Activated CD4-positive, alpha-beta memory T cell treated with anti-CD3 and anti-CD28 coated beads for 36 hours (primary cell): Measurements from ENCODE around the gene EXOC1. TPM values are rescaled to one million over a fixed set of nuclear protein-coding genes. Genes with fewer than 3 reads are reported as not detected.

Experiments used
- CTCF ChIA-PET: fragments of 350-600 bp; sonication (Branson Sonifier 250); formaldehyde crosslinking; loops from one replicate; lab custom pipeline; 2021; ENCODE audit warnings: antibody characterized with exemption, inconsistent platforms; lab: Charles Lee
- POLR2A ChIA-PET: fragments of 350-600 bp; sonication (Branson Sonifier 250); formaldehyde crosslinking; loops from one replicate; lab custom pipeline; 2021; ENCODE audit warnings: antibody characterized with exemption; lab: Charles Lee
- DNase-seq: peaks from one replicate; pipeline ENCODE4 v3.0.0-alpha.2; 2020
- H3K27ac Mint-ChIP-seq: one replicate; pipeline ENCODE4 v1.8.0; 2021; ENCODE audit warnings: mixed read lengths
- H3K27me3 Mint-ChIP-seq: one replicate; pipeline ENCODE4 v1.8.0; 2021; ENCODE audit warnings: mixed read lengths
- H3K36me3 Mint-ChIP-seq: one replicate; pipeline ENCODE4 v1.8.0; 2021; ENCODE audit warnings: mixed read lengths
- H3K4me1 Mint-ChIP-seq: one replicate; pipeline ENCODE4 v1.8.0; 2021; ENCODE audit warnings: low read depth, mixed read lengths
- H3K4me3 Mint-ChIP-seq: one replicate; pipeline ENCODE4 v1.8.0; 2021; ENCODE audit warnings: mild to moderate bottlenecking, mixed read lengths
- H3K9me3 Mint-ChIP-seq: one replicate; pipeline ENCODE4 v1.8.0; 2021; ENCODE audit warnings: mixed read lengths
- intact Hi-C: fragments of 100-400 bp; cut with micrococcal nuclease; formaldehyde crosslinking; loops from one replicate; pipeline ENCODE4 v1.15.1; 2023
- total RNA-seq, 2 experiments: library from RNA; stranded (reverse); gene quantifications; one replicate each; pipeline ENCODE4 v1.2.3, GENCODE V29; 2021

EXOC1 gene
- total RNA-seq, 2 experiments from 2014 or later: 21.9 to 22.4 TPM

DNA sequence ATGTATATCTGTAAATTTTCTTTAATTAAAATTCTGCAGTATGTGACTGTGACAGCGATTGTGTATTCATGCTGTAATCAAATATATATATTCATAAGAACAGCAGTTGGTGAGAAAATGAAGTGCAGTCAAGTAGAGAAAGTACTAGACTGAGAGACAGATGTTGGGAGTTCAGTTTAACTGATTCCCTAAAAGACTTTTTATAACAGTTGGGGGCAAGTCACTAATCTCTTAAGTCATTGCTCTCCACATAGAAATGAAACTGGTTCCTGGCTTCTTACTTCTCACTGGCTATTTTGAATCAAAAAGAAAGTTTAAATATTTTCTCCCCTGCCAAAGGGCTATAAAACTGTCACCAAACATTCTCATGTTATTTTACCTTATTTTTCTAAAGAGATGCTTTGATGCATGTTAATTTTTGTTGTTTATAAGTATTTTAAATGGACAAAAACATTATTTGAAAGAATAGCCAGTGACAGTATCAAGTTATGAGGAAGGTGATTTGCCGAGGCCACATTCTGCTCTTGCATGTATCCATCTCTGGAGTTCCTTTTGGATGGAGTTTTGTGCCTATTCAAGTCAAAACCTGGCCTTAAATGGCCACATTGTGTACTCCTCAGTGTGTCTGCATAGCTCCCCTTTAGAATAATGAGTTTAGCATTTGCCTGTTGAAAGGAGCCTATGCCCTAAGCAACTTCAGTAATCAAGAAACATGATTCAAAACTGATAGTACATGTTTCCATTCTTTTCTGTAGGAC lies 30.8 kb downstream of the EXOC1 start:
- Mint-ChIP-seq H3K27ac (no peak overlapping the region), H3K9me3 (no peaks in the 10 kb centered on the region), H3K4me3 (no peak overlapping the region), H3K27me3 (no peaks in the 10 kb centered on the region), H3K36me3 (peaks cover 17% of the 10 kb centered on the region), H3K4me1 (peaks cover 4% of the 10 kb centered on the region)
- no peak for DNase-seq
- POLR2A ChIA-PET: no interaction called here
- CTCF ChIA-PET: no interaction called here
- intact Hi-C loops: no loop called here

DNA sequence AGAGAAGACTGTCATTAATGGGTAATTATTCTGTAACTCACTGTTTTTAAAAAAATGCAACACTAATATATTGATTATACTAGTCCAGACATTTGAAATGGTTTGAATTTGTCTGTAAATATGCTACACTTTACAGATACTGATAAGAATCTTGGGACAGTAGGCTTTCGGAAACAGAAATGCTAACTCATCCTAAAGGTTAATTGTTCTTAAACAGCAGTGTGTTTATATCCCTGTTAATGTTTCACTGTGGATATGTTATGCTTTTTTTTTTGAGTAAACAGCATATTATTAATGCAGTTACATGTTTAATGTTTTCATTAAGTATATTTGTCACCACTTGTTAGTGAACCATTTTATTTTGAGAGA lies 31.4 kb downstream of the EXOC1 start:
- ChIA-PET CTCF (no interaction called here), POLR2A (no interaction called here)
- intact Hi-C loops: no loop called here
- Mint-ChIP-seq H3K4me3 (no peak overlapping the region), H3K9me3 (no peaks in the 10 kb centered on the region), H3K4me1 (peaks cover 4% of the 10 kb centered on the region), H3K27ac (no peak overlapping the region), H3K27me3 (no peaks in the 10 kb centered on the region), H3K36me3 (peaks cover 21% of the 10 kb centered on the region)
- DNase-seq: no peak

DNA sequence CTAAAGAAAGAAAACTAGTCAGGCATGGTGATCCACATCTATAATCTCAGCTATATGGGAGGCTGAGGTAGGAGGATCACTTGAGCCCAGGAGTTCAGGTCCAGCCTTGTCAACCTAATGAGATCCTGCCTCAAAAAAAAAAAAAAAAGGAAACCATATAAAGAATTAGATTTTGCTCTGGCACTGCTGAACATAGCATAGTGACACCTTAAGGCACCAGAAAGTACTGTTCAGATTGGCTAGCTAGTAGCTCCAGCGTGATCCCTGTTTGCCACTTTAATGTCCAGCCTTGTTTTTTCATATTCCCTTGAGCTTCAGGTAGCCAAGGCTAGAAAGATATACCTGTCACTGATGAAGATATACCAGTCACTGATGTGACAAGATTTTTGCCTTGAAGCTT lies 34.1 kb downstream of the EXOC1 start:
- POLR2A ChIA-PET: no interaction called here
- Mint-ChIP-seq H3K36me3 (peaks cover 22% of the 10 kb centered on the region), H3K27me3 (no peaks in the 10 kb centered on the region), H3K9me3 (no peaks in the 10 kb centered on the region), H3K4me3 (no peak overlapping the region), H3K27ac (no peak overlapping the region), H3K4me1 (peaks cover 8% of the 10 kb centered on the region)
- DNase-seq: no peak
- CTCF ChIA-PET: interaction anchor here (0.6 kb wide), 2 partner anchors 53 to 253 kb away, joined by 3 to 6 read pairs; no protein-coding TSS in a partner anchor
- intact Hi-C loops: no loop called here

DNA sequence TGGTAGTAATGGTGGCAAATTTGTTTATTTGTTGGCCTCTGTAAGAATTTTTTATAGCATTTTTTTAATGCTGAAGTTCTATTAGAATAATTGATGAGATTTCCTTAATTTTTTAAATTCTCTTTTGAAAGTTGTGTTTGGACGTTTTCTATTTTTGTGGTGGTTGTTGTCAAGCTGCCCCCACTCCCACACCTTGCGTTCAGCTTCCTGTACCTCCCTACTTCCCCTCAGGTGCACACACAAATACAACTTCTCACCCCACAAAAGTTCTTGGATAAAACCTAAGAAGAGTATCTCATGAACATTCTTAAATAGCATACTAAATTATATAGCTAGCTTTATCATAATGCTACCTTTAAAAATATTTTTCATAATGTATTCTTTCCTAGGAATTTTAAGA lies 38.7 kb downstream of the EXOC1 start:
- ChIA-PET POLR2A (no interaction called here), CTCF (no interaction called here)
- intact Hi-C loops: no loop called here
- no peak for DNase-seq
- H3K9me3 Mint-ChIP-seq: no peaks in the 10 kb centered on the region
- H3K36me3 Mint-ChIP-seq: peaks cover 31% of the 10 kb centered on the region
- no peaks in the 10 kb centered on the region for H3K27me3 Mint-ChIP-seq
- H3K4me3 Mint-ChIP-seq: no peak overlapping the region
- H3K4me1 Mint-ChIP-seq: peaks cover 8% of the 10 kb centered on the region
- H3K27ac Mint-ChIP-seq: no peak overlapping the region

DNA sequence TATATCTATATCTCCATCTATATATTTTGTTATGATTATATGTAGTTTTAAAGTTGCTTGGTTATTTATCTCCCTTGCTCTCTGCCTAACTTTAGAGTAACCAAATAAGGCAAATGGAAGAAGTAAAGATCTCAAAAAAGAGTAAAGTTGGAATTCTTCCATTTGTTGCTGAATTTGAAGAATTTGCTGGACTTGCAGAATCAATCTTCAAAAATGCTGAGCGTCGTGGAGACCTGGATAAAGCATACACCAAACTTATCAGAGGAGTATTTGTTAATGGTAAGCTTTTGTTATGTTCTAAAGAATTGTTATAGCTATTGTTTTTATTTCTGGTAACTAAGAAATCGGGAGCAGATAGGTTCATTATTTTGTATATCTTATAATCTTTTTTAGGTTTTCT lies 43.2 kb downstream of the EXOC1 start:
- POLR2A ChIA-PET: interaction anchor here (0.6 kb wide), 1 partner anchor 18 kb away, joined by 6 read pairs; no protein-coding TSS in a partner anchor
- Mint-ChIP-seq H3K27me3 (no peaks in the 10 kb centered on the region), H3K36me3 (peaks cover 19% of the 10 kb centered on the region), H3K4me1 (peaks cover 5% of the 10 kb centered on the region), H3K4me3 (no peak overlapping the region), H3K27ac (no peak overlapping the region), H3K9me3 (no peaks in the 10 kb centered on the region)
- intact Hi-C loops: no loop called here
- no peak for DNase-seq
- CTCF ChIA-PET: no interaction called here

DNA sequence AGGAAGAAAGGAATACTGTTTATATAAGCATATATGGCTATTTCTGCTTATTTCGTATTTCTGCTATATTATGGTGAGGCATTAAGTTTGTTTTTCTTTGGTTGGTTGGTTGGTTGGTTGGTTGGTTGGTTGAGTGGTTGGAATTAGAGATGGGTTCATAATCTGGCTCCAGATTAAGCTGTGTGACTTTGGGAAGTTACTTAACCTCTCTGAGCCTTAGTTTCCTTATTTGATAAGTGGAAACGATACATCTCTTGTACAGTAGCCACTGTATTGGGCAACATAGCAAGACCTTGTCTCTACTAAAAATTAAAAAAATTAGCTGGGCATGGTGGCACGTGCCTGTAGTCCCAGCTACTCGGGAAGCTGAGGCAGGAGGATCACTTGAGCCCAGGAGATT lies 49.2 kb downstream of the EXOC1 start:
- Mint-ChIP-seq H3K36me3 (peaks cover 25% of the 10 kb centered on the region), H3K9me3 (no peaks in the 10 kb centered on the region), H3K4me1 (peaks cover 23% of the 10 kb centered on the region), H3K27ac (no peak overlapping the region), H3K27me3 (no peaks in the 10 kb centered on the region), H3K4me3 (no peak overlapping the region)
- DNase-seq: no peak
- ChIA-PET CTCF (no interaction called here), POLR2A (interaction anchor here (1.2 kb wide), 1 partner anchor 14 kb away, joined by 3 read pairs; no protein-coding TSS in a partner anchor)
- intact Hi-C loops: no loop called here

DNA sequence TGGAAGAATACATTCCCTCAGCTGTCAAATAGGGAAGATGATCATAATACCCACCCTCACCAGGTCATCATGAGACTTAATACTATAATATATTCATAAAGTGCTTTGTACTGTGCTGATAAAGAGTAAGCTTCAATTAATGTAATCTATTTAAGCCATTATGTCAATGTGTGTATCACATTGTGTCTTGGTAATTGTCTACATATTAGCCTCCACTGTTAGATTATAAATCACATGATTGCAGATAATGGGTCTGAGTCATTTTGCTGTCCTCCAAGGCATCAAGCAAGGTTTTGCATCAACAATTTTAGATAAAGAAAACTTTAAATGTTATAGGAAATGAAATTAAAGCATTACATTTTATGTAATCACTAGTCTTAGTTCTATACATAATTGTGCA lies 50.1 kb downstream of the EXOC1 start:
- DNase-seq: no peak
- no peak overlapping the region for H3K27ac Mint-ChIP-seq
- no peak overlapping the region for H3K4me3 Mint-ChIP-seq
- intact Hi-C loops: no loop called here
- peaks cover 25% of the 10 kb centered on the region for H3K36me3 Mint-ChIP-seq
- POLR2A ChIA-PET: interaction anchor here (1.2 kb wide), 1 partner anchor 13 kb away, joined by 3 read pairs; no protein-coding TSS in a partner anchor
- peaks cover 24% of the 10 kb centered on the region for H3K4me1 Mint-ChIP-seq
- H3K27me3 Mint-ChIP-seq: no peaks in the 10 kb centered on the region
- no peaks in the 10 kb centered on the region for H3K9me3 Mint-ChIP-seq
- CTCF ChIA-PET: interaction anchor here (0.6 kb wide), 1 partner anchor 372 kb away, joined by 3 read pairs; no protein-coding TSS in a partner anchor

DNA sequence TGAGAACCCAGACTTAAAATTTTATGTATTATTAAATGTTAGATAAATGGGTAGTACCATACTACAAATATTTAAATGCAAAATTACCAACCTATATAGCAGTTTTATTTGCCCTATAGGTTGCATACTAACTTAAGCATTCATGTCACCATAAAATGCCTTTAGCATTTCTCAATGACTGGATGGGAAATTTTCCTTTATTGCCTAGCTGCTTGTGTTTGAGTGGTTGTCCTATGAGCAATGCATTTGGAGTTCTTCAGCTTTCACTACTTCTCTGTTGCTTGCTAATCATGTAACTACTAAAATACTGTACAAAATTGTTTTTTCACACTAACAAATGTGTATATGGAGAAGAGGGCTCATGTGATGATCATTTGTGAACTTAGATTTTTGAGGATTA lies 51.1 kb downstream of the EXOC1 start:
- Mint-ChIP-seq H3K9me3 (no peaks in the 10 kb centered on the region), H3K4me3 (no peak overlapping the region), H3K36me3 (peaks cover 25% of the 10 kb centered on the region), H3K27ac (no peak overlapping the region), H3K4me1 (peaks cover 24% of the 10 kb centered on the region), H3K27me3 (no peaks in the 10 kb centered on the region)
- no peak for DNase-seq
- intact Hi-C loops: no loop called here
- ChIA-PET CTCF (no interaction called here), POLR2A (no interaction called here)

DNA sequence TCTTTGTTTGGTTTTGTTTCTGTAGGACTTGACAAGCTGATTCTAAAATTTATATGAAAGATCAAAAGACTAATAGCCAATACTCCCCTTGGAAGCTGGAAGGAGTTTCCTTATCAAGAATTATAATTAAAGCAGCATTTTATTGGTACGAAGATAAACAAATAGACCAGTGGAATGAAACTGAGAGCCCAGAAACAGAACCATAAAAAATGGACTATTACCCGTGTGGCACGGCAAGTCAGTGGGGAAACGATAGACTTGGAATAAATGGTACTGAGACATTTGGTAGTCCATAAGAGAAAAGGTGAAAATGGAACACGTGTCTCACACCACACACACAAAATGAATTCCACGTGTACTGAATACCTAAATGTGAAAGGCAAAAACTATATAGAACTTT lies 52.9 kb downstream of the EXOC1 start:
- Mint-ChIP-seq H3K4me3 (no peak overlapping the region), H3K9me3 (no peaks in the 10 kb centered on the region), H3K27ac (no peak overlapping the region), H3K36me3 (peaks cover 22% of the 10 kb centered on the region), H3K27me3 (no peaks in the 10 kb centered on the region), H3K4me1 (peaks cover 24% of the 10 kb centered on the region)
- CTCF ChIA-PET: no interaction called here
- no peak for DNase-seq
- POLR2A ChIA-PET: no interaction called here
- intact Hi-C loops: loop anchor here (2.0 kb wide), 1 partner anchor 54 kb away; the partner anchor contains the start of gene EXOC1

DNA sequence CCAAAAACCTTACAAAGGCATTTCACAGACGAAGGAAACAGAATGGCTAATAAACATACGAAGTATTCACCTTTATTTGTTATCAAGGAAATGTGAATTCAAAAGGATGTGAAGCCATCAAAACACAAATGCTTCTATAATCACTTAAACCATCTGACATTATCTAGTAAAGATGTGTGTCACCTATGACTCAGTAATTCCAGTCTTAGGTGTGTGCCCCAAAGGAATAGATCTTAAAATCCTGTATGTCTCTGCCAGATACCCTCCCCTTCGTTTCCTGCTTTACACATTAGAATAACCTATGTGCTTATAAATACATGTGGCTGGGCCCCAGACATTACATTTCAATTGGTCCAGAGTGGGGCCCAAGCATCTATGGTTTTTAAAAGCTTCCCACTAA lies 53.5 kb downstream of the EXOC1 start:
- ChIA-PET CTCF (no interaction called here), POLR2A (no interaction called here)
- no peak for DNase-seq
- Mint-ChIP-seq H3K27ac (peak overlapping the region; percentile 65), H3K27me3 (no peaks in the 10 kb centered on the region), H3K4me3 (no peak overlapping the region), H3K4me1 (peaks cover 24% of the 10 kb centered on the region), H3K36me3 (peaks cover 22% of the 10 kb centered on the region), H3K9me3 (no peaks in the 10 kb centered on the region)
- intact Hi-C loops: loop anchor here (1.0 to 2.0 kb wide), 2 partner anchors 41 to 54 kb away; partner anchors contain the start of genes CEP135 and EXOC1

DNA sequence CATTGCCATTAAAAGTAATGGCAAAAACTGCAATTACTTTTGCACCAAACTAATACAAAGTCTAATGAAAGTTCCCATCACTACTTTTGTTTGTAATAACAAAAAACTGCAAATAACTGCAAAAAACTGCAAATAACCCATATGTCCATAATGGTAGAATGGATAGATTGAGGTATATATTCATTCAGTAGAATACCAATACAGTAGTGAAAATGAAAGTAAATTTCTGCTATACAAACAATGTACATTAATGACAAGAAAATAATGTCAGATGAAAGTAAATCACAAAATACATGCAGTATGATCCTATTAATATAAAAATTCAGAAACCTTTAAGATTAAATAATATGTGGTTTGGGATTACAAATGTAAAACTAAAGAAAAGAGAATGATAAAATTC lies 54.0 kb downstream of the EXOC1 start:
- ChIA-PET POLR2A (no interaction called here), CTCF (no interaction called here)
- intact Hi-C loops: loop anchor here (1.0 to 2.0 kb wide), 2 partner anchors 41 to 55 kb away; partner anchors contain the start of genes CEP135 and EXOC1
- Mint-ChIP-seq H3K4me1 (peaks cover 24% of the 10 kb centered on the region), H3K9me3 (no peaks in the 10 kb centered on the region), H3K4me3 (no peak overlapping the region), H3K27me3 (no peaks in the 10 kb centered on the region), H3K36me3 (peaks cover 18% of the 10 kb centered on the region), H3K27ac (no peak overlapping the region)
- DNase-seq: no peak

DNA sequence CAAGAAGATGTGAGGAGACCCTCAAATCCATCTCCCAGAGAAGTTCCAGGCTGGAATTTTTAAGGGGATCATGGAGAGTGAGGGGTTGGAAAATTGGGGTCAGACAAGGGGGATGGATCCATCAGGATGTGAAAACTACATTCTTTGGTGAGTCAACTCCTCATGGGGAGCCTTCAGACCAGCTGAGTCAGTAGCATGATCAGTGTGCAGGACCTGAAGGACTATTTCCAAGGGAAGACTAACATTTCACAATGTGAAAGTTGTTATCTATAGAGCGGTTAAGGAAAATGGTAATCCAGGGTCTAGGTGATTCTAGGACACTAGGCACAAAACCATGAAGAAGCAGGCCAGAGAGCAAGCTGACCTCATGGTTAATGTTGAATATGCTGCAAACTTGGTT lies 56.7 kb downstream of the EXOC1 start:
- CTCF ChIA-PET: no interaction called here
- no peaks in the 10 kb centered on the region for H3K9me3 Mint-ChIP-seq
- peaks cover 20% of the 10 kb centered on the region for H3K4me1 Mint-ChIP-seq
- DNase-seq: no peak
- intact Hi-C loops: no loop called here
- no peak overlapping the region for H3K4me3 Mint-ChIP-seq
- peaks cover 5% of the 10 kb centered on the region for H3K36me3 Mint-ChIP-seq
- no peaks in the 10 kb centered on the region for H3K27me3 Mint-ChIP-seq
- H3K27ac Mint-ChIP-seq: no peak overlapping the region
- POLR2A ChIA-PET: no interaction called here

DNA sequence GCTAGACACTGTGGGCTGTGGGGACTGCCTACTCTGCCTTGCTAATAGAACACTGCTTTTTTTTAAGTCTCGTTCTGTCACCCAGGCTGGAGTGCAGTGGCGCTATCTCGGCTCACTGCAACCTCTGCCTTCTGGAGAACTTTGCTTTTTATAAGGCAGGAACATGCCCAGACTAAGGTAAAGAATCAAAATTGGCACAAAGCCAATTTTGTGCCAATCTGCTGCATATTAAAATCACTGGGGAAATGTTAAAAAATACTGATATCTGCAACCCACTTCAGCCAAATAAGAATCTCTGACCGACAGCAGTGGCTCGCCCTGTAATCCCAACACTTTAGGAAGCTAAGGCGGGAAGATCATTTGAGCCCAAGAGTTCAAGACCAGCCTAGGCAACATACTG lies 58.8 kb downstream of the EXOC1 start:
- ChIA-PET CTCF (no interaction called here), POLR2A (no interaction called here)
- no peaks in the 10 kb centered on the region for H3K36me3 Mint-ChIP-seq
- H3K27me3 Mint-ChIP-seq: no peaks in the 10 kb centered on the region
- H3K4me1 Mint-ChIP-seq: peaks cover 4% of the 10 kb centered on the region
- DNase-seq: no peak
- no peak overlapping the region for H3K4me3 Mint-ChIP-seq
- intact Hi-C loops: no loop called here
- no peaks in the 10 kb centered on the region for H3K9me3 Mint-ChIP-seq
- H3K27ac Mint-ChIP-seq: no peak overlapping the region
